GM19463 (cell line): ENCODE results near the gene HNRNPH1.

Experiments used
- ATAC-seq: cut with Tn5 transposase; IDR thresholded peaks from one replicate; pipeline ENCODE4 v1.9.1; 2021; ENCODE audit warnings: mild to moderate bottlenecking, moderate library complexity; ENCODE audit not compliant: unreplicated experiment

Gene HNRNPH1

DNA sequence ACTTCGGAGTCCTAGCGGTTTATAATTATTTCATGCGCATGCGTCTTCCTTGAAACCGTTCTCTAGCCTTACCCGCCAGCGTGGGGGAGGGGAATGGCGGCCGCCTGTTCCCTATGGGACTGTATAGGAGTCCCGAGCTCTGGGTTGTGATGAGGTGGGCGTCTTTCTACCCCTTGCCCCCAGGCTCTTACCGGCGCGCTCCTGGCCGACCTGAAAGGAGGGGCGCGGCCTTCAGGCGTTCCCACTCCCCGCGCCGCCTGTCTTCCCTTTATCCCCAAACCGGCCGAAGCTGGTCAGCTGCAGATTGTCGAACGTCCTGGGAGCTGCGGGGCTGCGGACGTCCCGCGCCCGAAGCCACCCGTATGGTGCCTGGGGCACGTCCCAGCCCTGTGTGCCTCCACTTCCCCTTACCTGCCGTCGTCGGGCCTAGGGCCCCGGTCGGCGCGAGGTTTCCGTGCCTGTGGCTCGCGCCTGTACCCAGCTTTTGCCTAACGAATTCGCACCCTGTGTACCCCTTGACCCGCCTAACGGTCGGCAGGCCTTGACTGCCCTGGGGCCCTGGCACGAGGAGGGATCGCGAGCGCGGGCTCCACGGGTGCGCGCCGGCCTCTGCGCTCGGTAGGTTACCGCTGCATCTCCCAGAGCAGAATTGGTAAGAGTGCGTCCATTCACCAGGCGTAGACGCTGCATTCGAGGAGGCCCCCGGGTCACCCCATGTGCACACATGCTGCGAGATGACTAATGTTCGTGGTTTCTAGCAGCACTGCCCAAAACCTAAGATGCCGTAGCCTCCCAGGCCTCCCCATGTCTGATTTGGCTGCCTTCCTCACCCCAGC lies 653 bp upstream of the HNRNPH1 start:
- peak; percentile 5 for ATAC-seq

DNA sequence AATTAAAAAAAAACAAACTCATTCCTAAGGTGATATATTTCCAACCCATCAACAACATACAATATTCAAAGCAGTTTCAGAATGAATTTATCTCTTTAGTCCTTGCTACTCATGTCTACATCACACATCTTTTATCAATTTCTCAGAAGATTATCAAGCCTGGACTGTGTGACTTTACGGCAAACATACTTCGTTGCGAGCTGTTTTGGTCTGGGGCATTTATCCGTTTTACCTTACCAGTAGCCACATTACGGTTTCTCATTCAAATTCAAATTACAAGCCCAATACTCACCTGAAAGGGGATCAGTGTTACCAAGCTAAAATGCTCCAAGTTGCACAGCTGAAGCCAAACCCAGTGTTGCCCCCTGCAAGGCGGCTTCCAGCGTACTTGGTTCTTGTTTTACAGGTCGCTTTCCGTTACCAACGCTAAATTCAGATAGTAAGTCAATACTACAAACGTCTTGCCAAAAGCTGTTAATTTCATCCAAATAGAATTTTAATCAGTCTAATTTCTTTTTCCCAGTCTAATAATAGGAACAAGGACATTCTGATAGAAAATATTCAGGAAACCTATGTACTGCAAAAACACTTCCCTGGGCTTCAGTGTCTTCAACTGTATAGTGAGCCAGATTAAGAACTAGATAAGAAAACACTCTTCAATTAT lies 1.8 kb downstream of the HNRNPH1 start:
- ATAC-seq, result no peak

DNA sequence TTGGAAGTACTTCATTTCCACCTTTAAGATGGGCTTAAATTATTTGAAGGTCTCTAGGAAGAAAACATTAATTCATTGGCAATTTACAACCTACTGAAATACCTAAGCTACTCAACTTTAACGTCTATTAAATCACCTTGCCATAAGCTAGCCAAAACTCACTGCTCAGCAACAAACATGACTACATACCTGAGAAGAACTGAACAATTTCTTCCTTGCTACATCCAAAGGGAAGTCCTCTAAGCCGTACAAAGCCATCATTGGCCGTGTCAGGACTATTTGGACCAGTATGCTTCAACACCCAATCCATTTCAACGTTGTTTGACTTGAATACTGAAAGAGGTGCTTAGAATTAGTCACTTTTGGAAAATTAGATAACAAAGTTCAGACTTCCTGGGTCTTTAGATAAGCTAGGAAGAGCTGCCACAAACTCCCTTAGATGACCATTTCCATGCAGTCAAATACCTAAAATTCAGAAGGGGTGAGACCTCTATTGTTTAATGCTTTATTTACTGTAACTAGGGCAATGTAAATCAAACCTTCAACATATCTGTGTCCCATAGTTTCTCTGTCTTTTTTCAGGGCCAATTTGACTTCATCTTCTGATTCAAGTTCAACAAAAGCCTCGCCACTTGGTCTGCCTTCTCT lies 2.6 kb downstream of the HNRNPH1 start:
- no peak for ATAC-seq

DNA sequence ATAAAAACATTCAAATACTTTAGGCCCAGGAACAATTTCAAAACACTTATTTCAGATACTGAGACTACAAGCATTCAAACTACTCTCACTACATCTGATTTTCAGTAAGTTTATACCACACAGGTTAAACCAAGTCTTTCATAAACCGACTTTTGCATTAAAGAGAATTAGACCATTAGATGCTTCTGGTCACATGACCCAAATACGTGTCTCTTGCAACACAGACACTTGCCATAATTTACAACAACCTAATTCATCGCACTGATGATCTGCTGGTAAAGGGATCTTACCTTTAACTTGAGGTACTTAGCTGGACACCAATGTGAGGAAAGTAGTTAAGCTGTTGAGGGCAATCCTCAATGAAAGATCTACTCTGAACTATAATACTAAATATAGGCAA lies 3.2 kb downstream of the HNRNPH1 start:
- ATAC-seq, result no peak

DNA sequence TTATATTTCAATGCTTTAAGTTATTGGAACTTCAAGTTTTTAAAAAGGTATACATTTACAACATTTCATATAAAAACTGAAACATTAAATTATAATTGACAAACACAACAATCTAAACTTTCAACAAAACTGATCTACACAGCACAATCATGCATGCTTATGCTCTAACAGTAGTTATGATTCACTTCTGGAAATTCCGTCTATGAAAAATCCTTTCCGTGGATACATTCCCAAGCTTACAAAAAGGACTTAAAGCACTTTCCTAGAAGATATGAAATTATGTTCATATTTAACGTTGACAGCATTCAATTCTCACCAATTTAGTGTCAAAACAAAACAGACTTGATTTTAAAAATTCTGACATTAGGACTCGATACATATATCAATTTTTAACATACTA lies 3.7 kb downstream of the HNRNPH1 start:
- ATAC-seq, result no peak

DNA sequence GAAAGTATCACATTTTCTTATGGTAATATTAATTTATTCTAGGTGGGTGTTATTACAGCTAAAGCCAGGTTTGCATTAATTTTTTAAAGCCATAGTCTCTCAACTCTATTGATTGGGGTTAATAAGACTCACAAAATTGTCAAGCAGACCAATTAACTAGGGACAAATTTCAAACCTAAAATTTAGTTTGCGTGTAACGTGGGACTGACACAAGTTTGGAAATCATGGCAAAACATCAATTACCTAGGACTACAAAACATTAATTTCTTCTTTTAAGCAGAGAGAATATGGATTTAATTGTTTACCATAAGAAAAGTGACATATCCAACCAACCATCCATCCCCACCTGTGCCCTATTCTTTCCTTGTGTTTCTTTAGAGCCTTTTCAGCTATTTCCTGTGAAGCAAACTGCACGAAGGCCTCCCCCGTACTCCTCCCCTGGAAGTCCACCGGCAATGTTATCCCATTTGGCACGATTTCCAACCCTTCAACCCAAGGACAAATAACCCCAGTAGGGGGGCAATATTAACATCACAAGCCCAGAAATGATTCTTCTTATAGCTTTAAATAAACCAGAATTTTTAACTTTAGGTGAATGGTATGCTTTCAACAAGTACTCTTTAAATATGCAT lies 4.4 kb downstream of the HNRNPH1 start:
- ATAC-seq, result no peak

DNA sequence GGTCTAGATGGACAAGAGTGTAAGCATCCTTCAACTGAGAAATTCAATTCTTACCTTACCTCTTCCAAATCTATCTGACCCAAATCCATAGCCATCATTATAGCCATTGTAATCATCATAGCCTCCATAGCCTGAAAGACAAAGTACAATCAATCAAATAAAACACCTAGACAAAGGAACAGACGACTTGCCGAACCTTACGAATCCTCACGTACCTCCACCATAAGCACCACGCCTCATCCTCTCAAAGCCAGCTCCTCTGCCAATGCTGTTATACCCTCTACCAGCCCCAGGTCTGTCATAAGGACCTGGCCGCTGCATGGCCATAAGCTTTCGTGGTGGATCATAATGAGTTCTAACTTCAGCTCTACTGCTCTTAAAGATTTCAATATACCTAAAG lies 5.5 kb downstream of the HNRNPH1 start:
- ATAC-seq, result no peak

DNA sequence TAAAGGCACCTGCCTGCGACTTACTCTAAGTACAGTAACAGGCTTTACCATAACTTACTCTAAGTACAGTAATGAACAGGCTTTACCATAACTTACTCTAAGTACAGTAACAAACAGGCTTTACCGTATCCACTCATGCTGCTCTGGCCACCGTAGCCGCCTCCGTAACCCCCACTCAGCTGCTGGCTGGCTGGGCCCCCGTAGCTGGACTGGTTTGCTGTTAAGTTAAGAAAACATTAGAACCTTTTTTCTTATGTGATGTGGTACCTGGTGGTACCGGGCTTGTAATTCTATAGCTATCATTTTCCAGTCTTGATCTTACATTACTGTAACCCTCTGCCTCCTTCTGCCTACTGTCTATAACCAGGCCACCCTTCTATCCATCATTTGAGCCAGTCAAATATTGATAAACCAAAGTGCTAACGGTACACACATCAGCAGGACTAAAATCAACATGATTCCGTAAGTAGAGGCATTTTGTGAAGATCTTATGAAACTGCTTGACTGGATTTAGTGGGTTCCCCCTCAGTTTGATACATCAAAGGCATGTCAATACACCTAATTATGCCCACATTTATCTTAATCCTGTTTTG lies 7.4 kb downstream of the HNRNPH1 start:
- ATAC-seq, result no peak

DNA sequence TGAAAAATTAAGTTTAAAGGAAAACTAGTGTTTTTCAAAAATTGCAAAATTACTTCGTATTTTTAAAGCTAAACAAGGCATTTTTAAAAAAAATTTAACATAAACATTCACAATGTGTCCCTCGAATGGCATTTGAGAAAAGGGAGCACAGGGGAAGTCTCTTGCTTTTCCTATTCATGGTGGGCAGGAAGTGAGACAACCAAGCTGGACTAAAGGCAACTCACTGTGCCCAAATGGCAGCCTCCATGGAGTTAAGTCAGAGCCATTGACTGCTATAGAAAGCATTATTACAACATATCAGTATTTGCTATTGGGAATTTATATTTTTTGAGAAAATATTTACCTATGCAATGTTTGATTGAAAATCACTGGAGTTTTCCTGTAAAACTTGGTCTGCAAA lies 8.3 kb downstream of the HNRNPH1 start:
- no peak for ATAC-seq

DNA sequence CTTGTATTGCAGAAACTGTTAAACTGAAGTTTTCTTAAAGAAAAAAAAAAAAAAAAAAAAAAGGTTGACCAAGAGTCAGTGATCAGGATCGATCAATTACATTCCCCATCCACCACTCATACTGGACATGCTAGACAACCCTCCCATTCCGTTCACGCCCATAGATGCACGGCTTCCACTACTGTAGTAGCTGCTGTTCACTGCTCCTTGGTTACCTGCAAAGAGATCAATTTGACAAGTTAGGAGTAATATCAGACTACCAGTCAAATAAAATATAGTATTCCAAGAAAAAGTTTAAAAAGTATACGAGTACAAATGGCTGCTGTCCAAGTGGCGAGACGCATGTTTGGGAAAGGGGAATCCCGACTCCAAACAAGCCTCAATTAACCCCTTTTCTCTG lies 8.7 kb downstream of the HNRNPH1 start:
- no peak for ATAC-seq

DNA sequence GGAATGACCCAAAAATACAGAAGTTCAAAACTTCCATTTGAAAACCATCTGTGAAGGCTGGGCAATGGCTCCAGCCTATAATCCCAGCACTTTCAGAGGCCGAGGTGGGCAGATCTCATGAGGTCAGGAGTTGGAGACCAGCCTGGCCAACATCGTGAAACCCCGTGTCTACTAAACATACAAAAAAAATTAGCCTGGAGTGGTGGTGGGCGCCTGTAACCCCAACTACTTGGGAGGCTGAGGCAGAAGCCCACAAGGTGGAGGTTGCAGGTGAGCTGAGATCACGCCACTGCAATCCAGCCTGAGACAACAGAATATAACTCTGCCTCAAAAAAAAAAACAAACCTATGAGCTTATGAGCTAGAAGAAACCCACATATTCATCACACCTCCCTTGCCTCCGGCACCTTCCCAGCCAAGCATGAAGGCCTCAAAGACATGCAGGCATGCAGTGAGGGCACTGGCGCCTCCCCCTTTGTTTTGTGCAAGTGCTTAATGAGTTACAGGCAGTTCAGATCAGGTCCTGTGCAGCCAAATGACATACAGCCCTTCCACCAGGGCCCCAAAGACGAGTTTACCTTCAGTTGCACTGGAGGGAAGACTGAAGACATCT lies 9.9 kb downstream of the HNRNPH1 start:
- no peak for ATAC-seq

DNA sequence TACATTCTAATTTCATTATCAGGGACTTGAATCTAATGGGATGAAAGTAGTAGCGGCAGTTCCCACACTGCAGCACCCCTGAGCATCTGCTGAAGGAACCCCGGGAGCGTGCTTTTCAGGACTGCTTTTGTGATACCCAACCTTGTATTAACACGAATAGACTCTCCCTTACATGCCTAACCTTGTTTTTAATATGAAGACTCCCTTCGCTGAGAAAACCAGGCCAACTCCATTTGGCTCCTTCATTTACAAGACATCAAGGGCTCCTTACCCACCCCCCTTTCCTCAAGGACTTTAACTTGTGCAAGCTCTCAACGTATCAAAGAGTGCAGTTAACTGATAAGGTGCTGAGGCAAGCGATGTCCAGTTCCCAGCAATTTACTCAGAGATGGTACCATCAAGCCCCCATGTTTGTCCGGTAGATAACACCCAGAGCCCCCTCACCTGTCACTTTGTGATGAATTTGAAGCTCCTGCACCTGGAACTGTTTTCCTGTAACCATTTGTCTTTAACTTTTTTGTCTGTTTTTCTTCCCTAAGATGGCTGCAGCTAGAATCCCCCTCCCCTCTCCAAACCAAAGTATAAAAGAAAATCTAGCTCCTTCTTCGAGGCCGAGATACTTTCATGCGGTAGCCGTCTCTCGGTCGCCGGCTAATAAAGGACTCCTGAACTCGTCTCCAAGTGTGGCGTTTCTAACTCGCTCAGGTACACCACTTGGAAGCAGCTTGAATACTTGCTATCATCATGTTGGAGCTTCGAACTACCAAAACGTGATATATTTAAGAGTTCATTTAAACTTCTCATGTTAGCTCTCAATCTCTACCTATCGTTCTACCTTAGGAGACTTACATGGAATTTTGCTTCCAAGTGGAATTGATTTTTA lies 10.7 kb downstream of the HNRNPH1 start:
- no peak for ATAC-seq

DNA sequence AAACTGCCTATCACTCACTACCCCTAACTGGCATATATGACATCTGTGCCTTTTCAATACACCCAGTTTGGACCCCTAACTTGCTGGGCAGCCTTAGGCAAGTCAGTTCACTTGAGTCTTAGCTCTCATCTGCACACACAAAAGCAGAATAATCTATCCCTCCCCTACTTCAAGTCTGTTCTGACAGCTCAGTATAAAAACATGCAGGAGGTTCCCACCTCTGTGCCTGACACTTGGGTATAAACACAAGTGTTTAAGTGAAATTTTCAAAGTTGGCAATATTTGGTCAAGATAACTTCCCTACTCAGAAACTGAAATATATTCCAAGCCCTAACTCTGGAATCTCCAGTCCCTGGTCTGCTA lies 12.6 kb downstream of the HNRNPH1 start:
- no peak for ATAC-seq

DNA sequence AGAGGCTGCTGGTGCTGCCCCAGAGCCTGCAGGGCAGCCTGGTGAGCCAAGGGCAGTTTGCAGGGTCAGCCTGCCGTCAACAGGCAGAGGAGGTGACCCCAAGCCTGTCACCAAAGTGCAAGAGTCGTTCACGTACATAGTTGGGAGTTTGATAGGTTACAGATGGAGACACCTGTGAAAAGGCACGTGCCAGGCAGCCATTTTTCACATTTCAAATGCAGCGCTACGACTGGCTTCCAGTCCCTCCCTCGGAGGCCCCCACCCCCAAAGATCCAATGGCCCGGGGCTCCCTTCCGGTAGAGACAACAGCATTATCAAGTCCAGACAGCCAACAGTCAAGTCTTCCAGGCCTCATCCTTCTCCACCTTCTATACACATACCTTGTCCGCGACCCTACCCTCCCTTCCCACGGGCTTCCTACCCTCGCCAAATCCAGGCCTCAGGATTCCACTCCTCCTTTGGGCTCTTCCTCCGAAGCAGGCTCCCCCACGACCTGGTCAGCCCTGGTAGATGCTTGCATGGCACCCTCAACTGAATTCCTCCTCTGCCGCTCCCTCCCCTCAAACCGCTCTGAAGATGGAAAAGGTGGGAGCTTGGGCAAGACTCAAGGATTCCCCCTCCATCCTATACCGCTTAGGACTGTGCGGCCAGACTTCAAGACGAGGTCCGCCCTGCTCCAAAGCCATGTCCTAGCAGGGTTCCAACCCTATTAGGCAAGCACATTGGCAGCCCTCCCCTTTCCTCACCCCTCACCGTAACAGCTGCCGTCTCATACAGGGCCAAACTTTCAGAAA lies 13.2 kb downstream of the HNRNPH1 start:
- ATAC-seq, result no peak

DNA sequence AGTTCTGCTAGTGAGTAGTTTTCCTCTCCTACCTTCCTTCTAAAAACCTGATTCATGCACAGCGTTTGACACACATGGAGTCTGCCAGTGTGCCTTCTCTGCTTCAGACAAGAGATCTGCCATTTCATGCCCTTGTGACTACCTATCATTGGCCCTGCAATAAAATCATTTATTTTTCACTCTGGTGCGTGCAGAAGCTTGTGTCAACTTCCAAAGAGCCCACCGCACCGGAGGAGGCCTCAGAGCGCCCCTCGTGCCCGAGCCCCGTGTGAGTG lies 13.7 kb downstream of the HNRNPH1 start:
- ATAC-seq, result no peak

DNA sequence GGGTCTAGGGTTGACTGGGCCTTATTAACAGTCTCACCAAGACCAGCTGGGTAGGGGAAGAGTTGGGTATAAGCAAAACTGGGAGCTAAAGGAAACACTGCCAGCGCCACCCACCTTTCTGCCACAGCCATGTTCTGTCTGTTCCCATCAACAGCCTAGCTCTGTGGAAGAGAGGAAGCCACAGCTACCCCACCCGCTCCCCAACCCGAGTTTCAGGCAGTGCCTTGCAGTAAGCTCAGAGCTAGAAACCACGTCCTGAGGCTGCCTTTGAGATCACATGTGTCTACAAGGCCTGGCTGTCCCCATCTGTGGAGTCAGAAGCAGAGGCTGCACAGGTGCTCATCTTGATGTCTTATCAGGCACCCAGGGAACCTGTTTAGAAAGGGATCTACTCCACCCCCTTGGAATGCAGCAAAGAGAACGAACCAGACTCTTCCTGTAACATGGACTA lies 15.3 kb downstream of the HNRNPH1 start:
- no peak for ATAC-seq

DNA sequence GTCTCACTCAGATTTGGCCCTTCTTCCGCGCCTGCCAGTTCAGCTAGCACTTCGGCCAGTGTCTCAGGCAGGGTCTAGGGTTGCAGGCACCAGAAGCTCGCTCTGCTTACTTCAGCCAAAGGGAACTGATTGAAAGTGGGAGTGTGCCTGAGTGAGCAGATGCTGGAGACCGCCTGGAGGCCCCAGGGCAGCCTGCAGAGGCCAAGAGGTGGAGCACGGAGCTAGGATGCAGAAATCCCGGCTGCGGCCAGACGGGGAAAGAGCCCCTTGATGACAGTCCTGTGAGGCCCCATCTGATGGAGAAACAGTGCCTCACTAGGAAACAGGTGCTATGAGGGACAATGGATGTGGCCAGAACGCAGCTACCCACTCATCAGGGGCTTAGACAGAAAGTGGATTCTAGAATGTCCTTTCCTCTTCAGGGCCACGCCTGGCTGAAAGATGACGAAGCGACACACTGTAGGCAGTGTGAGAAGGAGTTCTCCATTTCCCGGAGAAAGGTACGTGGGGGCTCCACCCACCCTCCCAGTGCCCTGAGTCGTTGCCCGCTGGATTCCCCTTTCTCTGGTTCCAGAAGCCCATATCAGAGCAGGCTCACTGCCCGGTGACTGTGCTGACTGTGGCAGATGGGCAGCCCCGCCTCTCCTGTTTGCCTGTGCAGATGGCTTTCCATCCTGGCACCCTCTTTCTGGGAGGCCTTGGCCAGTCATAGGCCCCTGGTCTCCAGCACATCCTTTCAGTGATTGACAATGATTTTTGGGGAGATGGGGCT lies 16.1 kb downstream of the HNRNPH1 start:
- ATAC-seq, result no peak

DNA sequence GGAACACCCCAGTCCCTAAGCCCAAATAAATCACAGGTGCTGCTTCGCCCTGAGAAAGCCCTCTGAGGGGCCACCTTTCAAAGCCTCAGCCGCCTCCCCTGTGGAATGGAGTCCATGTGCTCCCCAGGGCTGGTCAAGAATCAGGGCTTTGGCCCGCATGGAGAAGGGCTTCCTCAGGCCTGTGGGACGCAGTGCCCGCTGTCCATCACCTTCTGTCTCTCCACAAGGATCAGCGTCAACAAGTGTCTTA lies 16.6 kb downstream of the HNRNPH1 start:
- ATAC-seq, result no peak
